HCT116 (cell line): ENCODE results near the gene OR52E8. TPM values are rescaled to one million over a fixed set of nuclear protein-coding genes. Genes with fewer than 3 reads are reported as not detected.

Source experiments
- ATAC-seq: fragments of 200-7000 bp; cut with Tn5 transposase; 2 replicates; pipeline ENCODE4 v1.9.1; 2020; ENCODE audit warnings: mild to moderate bottlenecking, moderate library complexity
- BruUV-seq: library from RNA; stranded (reverse); fragments of 400-500 nt; replicated peaks from 2 replicates; lab custom pipeline; 2021; lab: Mats Ljungman, UMichigan
- CTCF ChIA-PET: fragments of 300-600 bp; sonication (Branson Sonifier 250); formaldehyde crosslinking; loops from one replicate; lab custom pipeline; 2021; ENCODE audit warnings: antibody characterized with exemption; lab: Charles Lee
- POLR2A ChIA-PET: fragments of 300-600, 350-600 bp; sonication (Branson Sonifier 250); formaldehyde crosslinking; loops from one replicate; lab custom pipeline; 2021; ENCODE audit warnings: antibody characterized with exemption; lab: Charles Lee
- RAD21 ChIA-PET, 2 experiments: fragments of 300-600 bp; sonication (Branson Sonifier 250); formaldehyde crosslinking; loops; one replicate each; lab custom pipeline; 2023; ENCODE audit warnings: low total read pairs in 2 of 2; ENCODE audit not compliant: uncharacterized antibody in 2 of 2, unreplicated experiment in 2 of 2, low non-redundant PET in 1 of 2; lab: Charles Lee
- DNase-seq: peaks from one replicate; pipeline ENCODE4 v3.0.0-alpha.2; 2010; ENCODE audit warnings: low read depth, low spot score
- H2AFZ ChIP-seq: fragments of 200-600 bp; shearing (Covaris generic), sonication (generic); 2 replicates; pipeline ENCODE4 v1.6.1; 2017; ENCODE audit warnings: low read depth, mixed run types, mixed read lengths, antibody characterized with exemption, low read length; ENCODE audit not compliant: poor library complexity, severe bottlenecking
- H3K27ac ChIP-seq: 2 replicates; pipeline ENCODE4 v1.5.1; 2012; ENCODE audit warnings: low read depth, low read length
- H3K27me3 ChIP-seq: fragments of 200-600 bp; sonication (generic); 2 replicates; pipeline ENCODE4 v1.6.1; 2016; ENCODE audit warnings: mixed run types, low read length, mixed read lengths; ENCODE audit not compliant: insufficient read depth
- H3K36me3 ChIP-seq, 2 experiments: fragments of 200-500 bp in 1 of 2; fragments of 200-600 bp in 1 of 2; sonication (Bioruptor generic) in 1 of 2; sonication (generic) in 1 of 2; 2 replicates each; pipeline versions ENCODE4 v1.5.1 to v1.6.1; 2014 to 2016; ENCODE audit warnings: low read length in 2 of 2, inconsistent platforms in 1 of 2, mixed read lengths in 1 of 2, mixed run types in 1 of 2; ENCODE audit not compliant: insufficient read depth in 2 of 2, control insufficient read depth in 1 of 2
- H3K4me1 ChIP-seq, 2 experiments: fragments of 200-600 bp in 1 of 2; sonication (generic) in 1 of 2; 2 replicates each; pipeline versions ENCODE4 v1.5.1 to v1.6.1; 2012 to 2017; ENCODE audit warnings: low read length in 2 of 2, inconsistent platforms in 1 of 2, mild to moderate bottlenecking in 1 of 2, mixed read lengths in 1 of 2, mixed run types in 1 of 2, moderate library complexity in 1 of 2; ENCODE audit not compliant: insufficient read depth in 2 of 2, control insufficient read depth in 1 of 2
- H3K4me2 ChIP-seq: fragments of 200-600 bp; sonication (generic); 2 replicates; pipeline ENCODE4 v1.6.1; 2017; ENCODE audit warnings: mixed run types, low read length, mixed read lengths
- H3K4me3 ChIP-seq, 2 experiments: fragments of 200-600 bp in 1 of 2; sonication (generic) in 1 of 2; replicated peaks in 1 of 2; 2 replicates each; pipeline ENCODE4 v1.5.1; 2011 to 2016; ENCODE audit warnings: low read length in 2 of 2, control low read depth in 1 of 2, low read depth in 1 of 2, mild to moderate bottlenecking in 1 of 2, mixed read lengths in 1 of 2, mixed run types in 1 of 2
- H3K79me2 ChIP-seq: fragments of 200-600 bp; sonication (generic); 2 replicates; pipeline ENCODE4 v1.6.1; 2017; ENCODE audit warnings: mild to moderate bottlenecking, mixed run types, low read length, moderate library complexity, mixed read lengths; ENCODE audit not compliant: insufficient read depth
- H3K9ac ChIP-seq: fragments of 200-600 bp; sonication (generic); 2 replicates; pipeline ENCODE4 v1.6.1; 2016; ENCODE audit warnings: low read length, mixed read lengths
- H3K9me2 ChIP-seq: fragments of 200-600 bp; sonication (generic), shearing (Covaris generic); 2 replicates; pipeline ENCODE4 v1.6.1; 2017; ENCODE audit warnings: mixed run types, mild to moderate bottlenecking, moderate library complexity; ENCODE audit not compliant: insufficient read depth
- H3K9me3 ChIP-seq, 2 experiments: fragments of 200-500 bp in 1 of 2; fragments of 200-600 bp in 1 of 2; sonication (Bioruptor generic) in 1 of 2; sonication (generic) in 1 of 2; 2 replicates each; pipeline ENCODE4 v1.6.1; 2014 to 2017; ENCODE audit warnings: low read length in 2 of 2, mixed read lengths in 2 of 2, inconsistent platforms in 1 of 2, low read depth in 1 of 2, mild to moderate bottlenecking in 1 of 2, mixed run types in 1 of 2, moderate library complexity in 1 of 2; ENCODE audit not compliant: control insufficient read depth in 1 of 2, insufficient read depth in 1 of 2
- H4K20me1 ChIP-seq: fragments of 200-600 bp; sonication (generic), shearing (Covaris generic); 2 replicates; pipeline ENCODE4 v1.6.1; 2017; ENCODE audit warnings: mixed run types, mild to moderate bottlenecking, moderate library complexity; ENCODE audit not compliant: insufficient read depth
- CBX3 ChIP-seq: IDR thresholded peaks from 2 replicates; pipeline ENCODE4 v1.6.1; 2012; ENCODE audit warnings: low read depth
- CEBPB ChIP-seq: IDR thresholded peaks from 2 replicates; pipeline ENCODE4 v1.6.1; 2012; ENCODE audit warnings: low read depth
- EZH2 ChIP-seq: fragments of 200-600 bp; sonication (generic); IDR thresholded peaks from 2 replicates; pipeline ENCODE4 v1.6.1; 2017; ENCODE audit warnings: antibody characterized with exemption, mixed run types
- EZH2phosphoT487 ChIP-seq: fragments of 200-600 bp; IDR thresholded peaks from 2 replicates; pipeline ENCODE4 v1.6.1; 2018; ENCODE audit warnings: antibody characterized with exemption, borderline replicate concordance
- FOSL1 ChIP-seq: IDR thresholded peaks from 2 replicates; pipeline ENCODE4 v1.6.1; 2012; ENCODE audit warnings: low read depth
- JUND ChIP-seq: IDR thresholded peaks from 2 replicates; pipeline ENCODE4 v1.6.1; 2012
- YY1 ChIP-seq: IDR thresholded peaks from 2 replicates; pipeline ENCODE4 v1.6.1; 2011; ENCODE audit warnings: low read length, low read depth, moderate library complexity, mild to moderate bottlenecking; ENCODE audit not compliant: insufficient replicate concordance; ENCODE audit errors: extremely low read depth
- ZNF274 ChIP-seq: fragments of 200-500 bp; sonication (Bioruptor generic); IDR thresholded peaks from 2 replicates; pipeline ENCODE4 v1.6.1; 2014; ENCODE audit warnings: mild to moderate bottlenecking, low read depth, low read length, inconsistent platforms
- intact Hi-C: fragments of 100-400 bp; cut with micrococcal nuclease; formaldehyde crosslinking; loops from 2 replicates; pipeline ENCODE4 v1.10.0; 2022
- total RNA-seq: library from RNA; stranded (reverse); gene quantifications from one replicate; pipeline ENCODE4 v1.2.1, GENCODE V29; 2021; ENCODE audit not compliant: unreplicated experiment

OR52E8 gene
- total RNA-seq, 1 experiment from 2014 or later = not detected

- no peaks in the 10 kb centered on the region for H3K36me3 ChIP-seq
- no peaks in the 10 kb centered on the region for H3K4me1 ChIP-seq
- no peaks in the 10 kb centered on the region for H3K79me2 ChIP-seq
- H3K4me2 ChIP-seq = no peak overlapping the region
- DNase-seq = no peak
- no peak overlapping the region for H3K4me3 ChIP-seq
- POLR2A ChIA-PET = no interaction called here
- H3K9me2 ChIP-seq = no peaks in the 10 kb centered on the region
- H4K20me1 ChIP-seq = no peaks in the 10 kb centered on the region
- no peak overlapping the region for H3K9ac ChIP-seq
- H3K9me3 ChIP-seq = no peaks in the 10 kb centered on the region
- TF ChIP-seq FOSL1 (no peak), EZH2 (no peak), ZNF274 (no peak), YY1 (no peak)
- TF ChIP-seq, all 23 proteins: peak for 0
- Histone ChIP-seq H3K27me3 (peaks cover 46% of the 10 kb centered on the region), H2AFZ (no peak overlapping the region), H3K27ac (no peak overlapping the region)
- ATAC-seq = no peak
- RAD21 ChIA-PET = no interaction called here
- CTCF ChIA-PET = interaction anchor here (1.1 kb wide), 1 partner anchor 476 kb away, joined by 3 read pairs; no protein-coding TSS in a partner anchor
- no TSS peak for BruUV-seq
- intact Hi-C loops = no loop called here
Measured at GRCh38 chr11:5887172-5887571, 29.7 kb upstream of the OR52E8 start.

- Histone ChIP-seq H3K36me3 (no peaks in the 10 kb centered on the region), H3K27ac (no peak overlapping the region), H3K4me1 (no peaks in the 10 kb centered on the region), H3K9me2 (no peaks in the 10 kb centered on the region), H3K4me3 (no peak overlapping the region), H2AFZ (no peak overlapping the region), H3K79me2 (no peaks in the 10 kb centered on the region), H3K9ac (no peak overlapping the region), H3K9me3 (no peaks in the 10 kb centered on the region), H3K4me2 (no peak overlapping the region), H4K20me1 (no peaks in the 10 kb centered on the region), H3K27me3 (peaks cover 65% of the 10 kb centered on the region)
- CTCF ChIA-PET = interaction anchor here (1.3 to 1.6 kb wide), 2 partner anchors 9 to 14 kb away, joined by 5 to 10 read pairs; no protein-coding TSS in a partner anchor
- BruUV-seq = no TSS peak
- POLR2A ChIA-PET = no interaction called here
- no peak for DNase-seq
- RAD21 ChIA-PET = no interaction called here
- TF ChIP-seq CBX3 = no peak
- TF ChIP-seq EZH2 = no peak
- TF ChIP-seq CEBPB = no peak
- no peak for TF ChIP-seq EZH2phosphoT487
- TF ChIP-seq JUND = no peak
- intact Hi-C loops = no loop called here
- no peak for ATAC-seq
Measured at GRCh38 chr11:5881756-5882155, 24.3 kb upstream of the OR52E8 start.
